H1 (cell line): ENCODE results near the gene OGFOD3. TPM values are rescaled to one million over a fixed set of nuclear protein-coding genes. Genes with fewer than 3 reads are reported as not detected.

Experiments used
- CTCF ChIA-PET: fragments of 300-600 bp; sonication (Branson Sonifier 250); formaldehyde crosslinking; loops from one replicate; lab custom pipeline; 2021; ENCODE audit not compliant: partially characterized antibody; lab: Charles Lee
- POLR2A ChIA-PET: fragments of 300-600 bp; sonication (Branson Sonifier 250); formaldehyde crosslinking; loops from one replicate; lab custom pipeline; 2021; ENCODE audit warnings: inconsistent platforms; ENCODE audit not compliant: partially characterized antibody; lab: Charles Lee
- DNase-seq, 2 experiments: peaks; one replicate each; pipeline versions ENCODE4 v3.0.0 to v3.0.0-alpha.2; 2010 to 2022; ENCODE audit warnings: low spot score in 2 of 2, low read depth in 1 of 2, mixed read lengths in 1 of 2
- FAIRE-seq: peaks from 2 replicates; lab custom pipeline; 2011; peaks lifted over from hg19 to GRCh38; lab: Jason Lieb, UNC
- H2AFZ ChIP-seq: 2 replicates; pipeline ENCODE4 v1.8.1; 2012; ENCODE audit warnings: low read length, inconsistent platforms
- H2AK5ac ChIP-seq: 2 replicates; pipeline ENCODE4 v1.6.1; 2013; ENCODE audit warnings: low read depth, low read length
- H2BK120ac ChIP-seq: replicated peaks from 2 replicates; pipeline ENCODE3; 2013; ENCODE audit warnings: low read depth, low read length, inconsistent platforms
- H2BK12ac ChIP-seq: 2 replicates; pipeline ENCODE4 v1.6.1; 2013; ENCODE audit warnings: low read depth, low read length
- H2BK15ac ChIP-seq: 2 replicates; pipeline ENCODE4 v1.6.1; 2013; ENCODE audit warnings: low read length
- H2BK20ac ChIP-seq: 2 replicates; pipeline ENCODE4 v1.6.1; 2013; ENCODE audit warnings: low read length
- H2BK5ac ChIP-seq: 2 replicates; pipeline ENCODE4 v1.6.1; 2013; ENCODE audit warnings: low read depth, low read length
- H3K14ac ChIP-seq: 2 replicates; pipeline ENCODE4 v1.6.1; 2013; ENCODE audit warnings: inconsistent platforms; ENCODE audit not compliant: insufficient read length
- H3K18ac ChIP-seq: 2 replicates; pipeline ENCODE4 v1.6.1; 2013; ENCODE audit warnings: low read length; ENCODE audit errors: extremely low read depth
- H3K23ac ChIP-seq: 2 replicates; pipeline ENCODE4 v1.6.1; 2013; ENCODE audit warnings: inconsistent platforms; ENCODE audit not compliant: insufficient read length
- H3K23me2 ChIP-seq: 2 replicates; pipeline ENCODE4 v1.6.1; 2013; ENCODE audit warnings: low read depth, low read length
- H3K27ac ChIP-seq: 2 replicates; pipeline ENCODE4 v1.6.1; 2011; ENCODE audit warnings: low read depth, low read length, inconsistent platforms
- H3K27me3 ChIP-seq, 4 experiments: replicated peaks in 1 of 4; 1 replicate in 1 of 4; 2 replicates in 3 of 4; pipeline versions ENCODE4 v1.6.1 to v1.8.1; 2011 to 2013; ENCODE audit warnings: low read length in 3 of 4, mild to moderate bottlenecking in 3 of 4, inconsistent platforms in 2 of 4, mixed read lengths in 2 of 4, moderate library complexity in 1 of 4; ENCODE audit not compliant: control insufficient read depth in 3 of 4, insufficient read depth in 3 of 4; ENCODE audit errors: extremely low read depth in 1 of 4
- H3K36me3 ChIP-seq, 4 experiments: 2 replicates each; pipeline versions ENCODE4 v1.6.1 to v1.8.1; 2011 to 2013; ENCODE audit warnings: mild to moderate bottlenecking in 4 of 4, low read length in 3 of 4, moderate library complexity in 2 of 4, control low read depth in 1 of 4, inconsistent platforms in 1 of 4; ENCODE audit not compliant: insufficient read depth in 4 of 4, control insufficient read depth in 2 of 4
- H3K4ac ChIP-seq: replicated peaks from 2 replicates; pipeline ENCODE3; 2013; ENCODE audit warnings: low read length, low read depth, mixed read lengths, inconsistent platforms; ENCODE audit not compliant: insufficient read length
- H3K4me1 ChIP-seq, 4 experiments: replicated peaks in 1 of 4; 1 replicate in 1 of 4; 2 replicates in 3 of 4; pipeline versions ENCODE4 v1.6.1 to v1.8.1; 2011 to 2013; ENCODE audit warnings: low read length in 3 of 4, inconsistent platforms in 2 of 4, mixed read lengths in 1 of 4; ENCODE audit not compliant: insufficient read depth in 4 of 4, control insufficient read depth in 3 of 4
- H3K4me2 ChIP-seq, 2 experiments: 2 replicates each; pipeline versions ENCODE4 v1.6.1 to v1.8.1; 2011 to 2013; ENCODE audit warnings: low read depth in 2 of 2, low read length in 2 of 2, control low read depth in 1 of 2, inconsistent platforms in 1 of 2, mild to moderate bottlenecking in 1 of 2; ENCODE audit not compliant: insufficient read depth in 1 of 2
- H3K4me3 ChIP-seq, 4 experiments: fragments of 200-600, 300-600 bp in 1 of 4; sonication (generic), shearing (Covaris generic), sonication (Bioruptor Twin) in 1 of 4; 2 replicates each; pipeline versions ENCODE4 v1.5.1 to v1.8.1; 2011 to 2016; ENCODE audit warnings: low read length in 4 of 4, low read depth in 3 of 4, control low read depth in 2 of 4, inconsistent platforms in 2 of 4, mild to moderate bottlenecking in 2 of 4, mixed read lengths in 1 of 4, moderate library complexity in 1 of 4; ENCODE audit not compliant: insufficient read depth in 2 of 4; ENCODE audit errors: extremely low read depth in 1 of 4
- H3K56ac ChIP-seq: replicated peaks from 2 replicates; pipeline ENCODE3; 2013; ENCODE audit warnings: low read depth, mild to moderate bottlenecking, mixed read lengths, low read length, inconsistent platforms; ENCODE audit not compliant: insufficient read length
- H3K79me1 ChIP-seq: 2 replicates; pipeline ENCODE4 v1.6.1; 2013; ENCODE audit warnings: low read depth, low read length, control low read depth
- H3K79me2 ChIP-seq, 2 experiments: 2 replicates each; pipeline versions ENCODE4 v1.6.1 to v1.8.1; 2012 to 2013; ENCODE audit warnings: low read length in 2 of 2, mild to moderate bottlenecking in 2 of 2, inconsistent platforms in 1 of 2; ENCODE audit not compliant: insufficient read depth in 2 of 2, control insufficient read depth in 1 of 2
- H3K9ac ChIP-seq, 4 experiments: replicated peaks in 1 of 4; 1 replicate in 1 of 4; 2 replicates in 3 of 4; pipeline versions ENCODE4 v1.6.1 to v1.8.1; 2011 to 2013; ENCODE audit warnings: low read depth in 3 of 4, low read length in 3 of 4, control low read depth in 2 of 4, mild to moderate bottlenecking in 2 of 4, moderate library complexity in 2 of 4, inconsistent platforms in 1 of 4; ENCODE audit errors: extremely low read depth in 1 of 4
- H3K9me3 ChIP-seq, 2 experiments: 2 replicates each; pipeline versions ENCODE4 v1.6.1 to v1.8.1; 2012 to 2013; ENCODE audit warnings: mild to moderate bottlenecking in 2 of 2, moderate library complexity in 2 of 2, control low read depth in 1 of 2, inconsistent platforms in 1 of 2, low read depth in 1 of 2, low read length in 1 of 2, mixed read lengths in 1 of 2; ENCODE audit not compliant: insufficient read depth in 2 of 2
- H4K20me1 ChIP-seq, 2 experiments: replicated peaks in 1 of 2; 2 replicates each; pipeline versions ENCODE3 to v1.8.1; 2011 to 2013; ENCODE audit warnings: inconsistent platforms in 2 of 2, low read length in 2 of 2, mild to moderate bottlenecking in 1 of 2; ENCODE audit not compliant: insufficient read depth in 2 of 2, control insufficient read depth in 1 of 2
- H4K5ac ChIP-seq: 2 replicates; pipeline ENCODE4 v1.6.1; 2013; ENCODE audit warnings: low read length, low read depth, mixed read lengths, inconsistent platforms; ENCODE audit not compliant: insufficient read length
- H4K8ac ChIP-seq: 2 replicates; pipeline ENCODE4 v1.8.0; 2013; ENCODE audit warnings: mild to moderate bottlenecking, moderate library complexity, low read length, inconsistent platforms; ENCODE audit not compliant: insufficient read depth; ENCODE audit errors: extremely low read depth
- H4K91ac ChIP-seq: replicated peaks from 2 replicates; pipeline ENCODE3; 2013; ENCODE audit warnings: low read length, mixed read lengths, inconsistent platforms; ENCODE audit not compliant: insufficient read length
- CBX5 ChIP-seq: fragments of 300-800, 300-1000 bp; sonication (generic); IDR thresholded peaks from 2 replicates; pipeline ENCODE4 v1.7.1; 2016; ENCODE audit warnings: antibody characterized with exemption, low read length, low read depth
- CBX8 ChIP-seq: fragments of 300-800, 300-1000 bp; sonication (generic); IDR thresholded peaks from 2 replicates; pipeline ENCODE4 v1.7.1; 2016; ENCODE audit warnings: low read depth, low read length, borderline replicate concordance
- CEBPB ChIP-seq: IDR thresholded peaks from 2 replicates; pipeline ENCODE4 v1.6.1; 2012; ENCODE audit warnings: low read depth, low read length
- CHD2 ChIP-seq: IDR thresholded peaks from 2 replicates; pipeline ENCODE4 v1.6.1; 2012; ENCODE audit warnings: low read length, improper control_type of control experiment
- CTBP2 ChIP-seq: IDR thresholded peaks from 2 replicates; pipeline ENCODE4 v1.7.0; 2011; ENCODE audit warnings: borderline replicate concordance, mild to moderate bottlenecking, moderate library complexity, mixed read lengths, low read length; ENCODE audit not compliant: insufficient read depth, insufficient read length
- MAX ChIP-seq: IDR thresholded peaks from 2 replicates; pipeline ENCODE4 v1.6.1; 2012; ENCODE audit warnings: inconsistent platforms
- RAD21 ChIP-seq, 2 experiments: IDR thresholded peaks in 1 of 2; conservative IDR thresholded peaks in 1 of 2; 2 replicates each; pipeline ENCODE4 v1.6.1; 2011; ENCODE audit warnings: low read depth in 2 of 2, low read length in 2 of 2, improper control_type of control experiment in 1 of 2, inconsistent platforms in 1 of 2, mild to moderate bottlenecking in 1 of 2, moderate library complexity in 1 of 2
- RXRA ChIP-seq: IDR thresholded peaks from 2 replicates; pipeline ENCODE4 v1.6.1; 2011; ENCODE audit warnings: low read depth, mild to moderate bottlenecking, low read length, moderate library complexity; ENCODE audit not compliant: insufficient read depth
- SAP30 ChIP-seq: fragments of 300-600 bp; sonication (generic); IDR thresholded peaks from 2 replicates; pipeline ENCODE4 v1.7.1; 2012; ENCODE audit warnings: low read length, moderate library complexity, mild to moderate bottlenecking, inconsistent platforms; ENCODE audit not compliant: insufficient read depth, insufficient replicate concordance
- SIRT6 ChIP-seq: IDR thresholded peaks from one replicate; pipeline ENCODE4 v1.7.1; 2012; ENCODE audit warnings: low read length, inconsistent platforms
- SIX5 ChIP-seq: IDR thresholded peaks from 2 replicates; pipeline ENCODE4 v1.6.1; 2011; ENCODE audit warnings: mild to moderate bottlenecking, low read depth, low read length
- SP2 ChIP-seq: IDR thresholded peaks from 2 replicates; pipeline ENCODE4 v1.6.1; 2012; ENCODE audit warnings: mild to moderate bottlenecking, low read length, inconsistent platforms
- TEAD4 ChIP-seq: IDR thresholded peaks from 2 replicates; pipeline ENCODE4 v1.6.1; 2012; ENCODE audit warnings: low read depth, low read length, inconsistent platforms, mixed read lengths
- YY1 ChIP-seq: IDR thresholded peaks from 2 replicates; pipeline ENCODE4 v1.6.1; 2011; ENCODE audit warnings: low read depth, mild to moderate bottlenecking, low read length
- WGBS, 2 experiments: shearing (Covaris generic) in 1 of 2; methylation state at CpG; one replicate each; pipeline versions ENCODE4 v1.1.6 to v1.1.7; 2013 to 2015; ENCODE audit warnings: low lambda C conversion rate in 2 of 2, mixed read lengths in 2 of 2, inconsistent platforms in 1 of 2, low coverage in 1 of 2, missing lambda C conversion rate in 1 of 2; ENCODE audit not compliant: insufficient replicate concordance in 2 of 2, insufficient coverage in 1 of 2, insufficient read length in 1 of 2; ENCODE audit errors: extremely low coverage in 1 of 2, missing lambda C conversion rate in 1 of 2; 5-methylcytosine and 5-hydroxymethylcytosine counted together
- polyA plus RNA-seq, 7 experiments: library from polyadenylated mRNA; depleted of rRNA in 3 of 7; stranded (reverse) in 5 of 7; unstranded in 2 of 7; fragments of >200 nt in 5 of 7; fragments of 200-250 nt in 2 of 7; gene quantifications; 1 replicate in 5 of 7; 2 replicates in 1 of 7; 4 replicates in 1 of 7; pipeline versions ENCODE4 v1.2.1 to v1.2.3, GENCODE V29; 2011 to 2013; ENCODE audit warnings: missing spikeins in 2 of 7, mixed read lengths in 2 of 7
- total RNA-seq: library from RNA; stranded (reverse); fragmentation: NEBNext Ultra II Directional; extraction: Animal tissue kit (Norgen Biotek cat#: 25700); gene quantifications from 2 replicates; pipeline ENCODE4 v1.2.1, GENCODE V29; 2021

Gene OGFOD3
- total and polyA plus RNA-seq, 2 of the 8 experiments (the other 6 are each of a cell fraction or from before 2014, with no cell fraction given), result 21.1 to 21.8 TPM

- ChIA-PET CTCF (interaction anchor here (0.7 to 4.8 kb wide), 19 partner anchors 9 to 173 kb away, joined by 3 to 17 read pairs (median 5); no protein-coding TSS in a partner anchor), POLR2A (interaction anchor here (0.7 to 1.3 kb wide), 3 partner anchors 8 to 42 kb away, joined by 3 to 4 read pairs (median 3); no protein-coding TSS in a partner anchor)
- Histone ChIP-seq H3K56ac (no peak overlapping the region), H4K20me1 (peaks cover 2 to 3% of the 10 kb centered on the region in 2 experiments), H3K27ac (no peak overlapping the region), H3K79me1 (no peaks in the 10 kb centered on the region), H3K4me3 (no peak overlapping the region), H3K18ac (no peak overlapping the region), H2AK5ac (no peak overlapping the region), H3K23ac (no peak overlapping the region), H3K27me3 (no peaks in the 10 kb centered on the region), H3K9me3 (peaks cover 0 to 3% of the 10 kb centered on the region in 2 experiments; a peak in 1 of 4 replicates), H3K4me1 (no peaks in the 10 kb centered on the region; a peak in 1 of 7 replicates), H4K8ac (no peak overlapping the region), H2BK12ac (no peak overlapping the region), H3K4me2 (no peak overlapping the region), H3K79me2 (no peaks in the 10 kb centered on the region), H4K91ac (no peak overlapping the region), H2BK15ac (no peak overlapping the region), H4K5ac (no peak overlapping the region), H3K9ac (no peak overlapping the region), H3K14ac (no peak overlapping the region), H3K4ac (no peak overlapping the region), H3K23me2 (no peaks in the 10 kb centered on the region), H2BK120ac (no peak overlapping the region), H3K36me3 (peaks cover 0 to 2% (median 0%) of the 10 kb centered on the region in 4 experiments; a peak in 1 of 8 replicates), H2AFZ (no peak overlapping the region), H2BK20ac (no peak overlapping the region), H2BK5ac (no peak overlapping the region)
- DNase-seq, result no peak
- no peak for FAIRE-seq
- WGBS, 2 experiments, result 86% methylated on average over 2 of the region's 2 CpGs; no CpG with 5 or more reads in 1 of the 2 experiments
- TF ChIP-seq CBX8, result no peak
- TF ChIP-seq CHD2, result no peak
- TF ChIP-seq SP2, result no peak
- TF ChIP-seq RXRA, result no peak
- TF ChIP-seq CTBP2, result no peak
- TF ChIP-seq SAP30, result no peak
- TF ChIP-seq CEBPB, result no peak
- no peak for TF ChIP-seq SIX5
- no peak for TF ChIP-seq CBX5
- no peak for TF ChIP-seq SIRT6
- no peak for TF ChIP-seq YY1
- TF ChIP-seq RAD21 (IDR thresholded peaks at IDR 0.05 in 1 of 2, conservative IDR thresholded peaks at IDR 0.05 in 1 of 2; ENCODE audit: low read depth in 2 of 2, low read length in 2 of 2), result no peak
- no peak for TF ChIP-seq TEAD4
- TF ChIP-seq MAX, result no peak
Observed at GRCh38 chr17:82424863-82425159, 6.4 kb upstream of the OGFOD3 start.
